Thyroid gland (tissue), 4 donors: ENCODE data around the gene PACS1. TPM values are rescaled to one million over a fixed set of nuclear protein-coding genes. Genes with fewer than 3 reads are reported as not detected.

Source experiments
- DNase-seq, 2 donors: peaks; one replicate each; pipeline ENCODE4 v3.0.0-alpha.2; 2019
- H3K27ac ChIP-seq, 3 donors: fragments of 200-600 bp; sonication (generic); 1 replicate in 2 of 3; 2 replicates in 1 of 3; pipeline ENCODE4 v1.5.1; 2016 to 2019; ENCODE audit warnings: mild to moderate bottlenecking in 1 of 3, moderate library complexity in 1 of 3
- H3K27me3 ChIP-seq: fragments of 200-600 bp; sonication (generic); one replicate; pipeline ENCODE4 v1.5.1; 2019
- H3K36me3 ChIP-seq, 2 donors: fragments of 200-600 bp; sonication (generic); one replicate each; pipeline ENCODE4 v1.5.1; 2016 to 2019
- H3K4me1 ChIP-seq, 2 donors: fragments of 200-600 bp; sonication (generic); one replicate each; pipeline ENCODE4 v1.5.1; 2017 to 2019
- H3K4me3 ChIP-seq, 3 donors: fragments of 200-600 bp; sonication (generic); replicated peaks in 1 of 3; 1 replicate in 2 of 3; 2 replicates in 1 of 3; pipeline ENCODE4 v1.5.1; 2016; ENCODE audit warnings: mild to moderate bottlenecking in 1 of 3
- H3K9me3 ChIP-seq: fragments of 200-600 bp; sonication (generic); one replicate; pipeline ENCODE4 v1.5.1; 2017
- POLR2A ChIP-seq, 2 donors: fragments of 450-650 bp; IDR thresholded peaks; one replicate each; pipeline ENCODE4 v1.6.1; 2017; ENCODE audit warnings: antibody characterized with exemption in 2 of 2, mild to moderate bottlenecking in 2 of 2, moderate library complexity in 1 of 2
- WGBS, 2 donors: methylation state at CpG; one replicate each; pipeline ENCODE4 v1.1.5; 2017; 5-methylcytosine and 5-hydroxymethylcytosine counted together
- intact Hi-C: fragments of 100-400 bp; cut with DNase I; formaldehyde crosslinking; loops from one replicate; pipeline ENCODE4 v1.15.1; 2023
- total RNA-seq, 4 donors: library from RNA; depleted of rRNA; stranded (reverse); fragments of >200 nt; gene quantifications; one replicate each; pipeline ENCODE4 v1.2.3, GENCODE V29; 2016
- TF ChIP-seq, protein P1 (sequence below), 6 experiments: fragments of 200-600 bp in 3 of 6; fragments of 450-650 bp in 3 of 6; sonication (generic) in 3 of 6; IDR thresholded peaks; one replicate each; pipeline ENCODE4 v1.5.1; 2016 to 2019; ENCODE audit warnings: antibody characterized with exemption in 6 of 6, mild to moderate bottlenecking in 2 of 6, inconsistent platforms in 1 of 6, moderate library complexity in 1 of 6

The PACS1 gene
- total RNA-seq, 4 donors from 2014 or later = 39.6 to 67.7 (median 59.7) TPM

DNA sequence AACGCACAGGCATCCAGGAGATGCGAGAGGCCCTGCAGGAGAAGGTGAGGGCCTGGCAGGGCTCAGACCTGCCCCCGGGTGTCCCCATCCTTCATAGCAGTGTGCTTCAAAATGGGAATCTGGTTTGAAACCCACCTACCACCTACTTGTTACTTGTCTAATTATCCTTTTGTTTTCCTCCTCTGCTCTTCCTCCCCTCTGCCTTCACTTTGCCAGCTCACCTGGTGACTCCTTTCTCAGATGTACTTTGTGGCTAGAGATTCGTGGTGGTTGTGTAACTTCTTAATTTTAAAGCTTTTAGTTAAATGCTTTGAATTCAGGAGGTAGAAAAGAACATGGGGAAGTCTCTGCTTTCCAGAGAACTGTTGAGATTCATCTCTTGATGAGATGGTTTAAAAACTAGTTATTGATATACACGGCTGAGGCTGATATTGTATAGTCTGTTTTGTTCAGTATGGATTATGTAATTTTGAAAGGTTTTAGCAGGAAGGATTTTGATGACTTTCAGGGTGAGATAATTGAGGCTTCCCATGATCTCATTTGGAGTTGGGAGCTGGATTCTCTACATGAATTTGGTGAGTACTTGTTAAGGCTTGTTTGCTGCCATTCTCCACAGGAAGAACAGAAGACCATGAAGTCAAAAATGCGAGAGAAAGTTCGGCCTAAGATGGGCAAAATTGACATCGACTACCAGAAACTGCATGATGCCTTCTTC lies 9.9 kb upstream of the PACS1 start:
- Histone ChIP-seq H3K4me1 (no peaks in the 10 kb centered on the region), H3K27ac (no peak overlapping the region), H3K4me3 (no peak overlapping the region), H3K36me3 (peaks cover 87 to 92% of the 10 kb centered on the region in 2 donors), H3K27me3 (no peaks in the 10 kb centered on the region), H3K9me3 (no peaks in the 10 kb centered on the region)
- intact Hi-C loops = no loop called here
- DNase-seq = no peak
- TF ChIP-seq, protein P1, sequence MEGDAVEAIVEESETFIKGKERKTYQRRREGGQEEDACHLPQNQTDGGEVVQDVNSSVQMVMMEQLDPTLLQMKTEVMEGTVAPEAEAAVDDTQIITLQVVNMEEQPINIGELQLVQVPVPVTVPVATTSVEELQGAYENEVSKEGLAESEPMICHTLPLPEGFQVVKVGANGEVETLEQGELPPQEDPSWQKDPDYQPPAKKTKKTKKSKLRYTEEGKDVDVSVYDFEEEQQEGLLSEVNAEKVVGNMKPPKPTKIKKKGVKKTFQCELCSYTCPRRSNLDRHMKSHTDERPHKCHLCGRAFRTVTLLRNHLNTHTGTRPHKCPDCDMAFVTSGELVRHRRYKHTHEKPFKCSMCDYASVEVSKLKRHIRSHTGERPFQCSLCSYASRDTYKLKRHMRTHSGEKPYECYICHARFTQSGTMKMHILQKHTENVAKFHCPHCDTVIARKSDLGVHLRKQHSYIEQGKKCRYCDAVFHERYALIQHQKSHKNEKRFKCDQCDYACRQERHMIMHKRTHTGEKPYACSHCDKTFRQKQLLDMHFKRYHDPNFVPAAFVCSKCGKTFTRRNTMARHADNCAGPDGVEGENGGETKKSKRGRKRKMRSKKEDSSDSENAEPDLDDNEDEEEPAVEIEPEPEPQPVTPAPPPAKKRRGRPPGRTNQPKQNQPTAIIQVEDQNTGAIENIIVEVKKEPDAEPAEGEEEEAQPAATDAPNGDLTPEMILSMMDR (IDR thresholded peaks at IDR 0.05) = no peak
- no peak for TF ChIP-seq POLR2A (IDR thresholded peaks at IDR 0.05)
- 81 to 82% methylated on average over 8 of the region's 8 CpGs for WGBS, 2 donors

- TF ChIP-seq, protein P1 (IDR thresholded peaks at IDR 0.05) = no peak
- no peak for TF ChIP-seq POLR2A (IDR thresholded peaks at IDR 0.05)
- Histone ChIP-seq H3K36me3 (peaks cover 89 to 90% of the 10 kb centered on the region in 2 donors), H3K27ac (no peak overlapping the region), H3K9me3 (no peaks in the 10 kb centered on the region), H3K4me3 (no peak overlapping the region), H3K27me3 (no peaks in the 10 kb centered on the region), H3K4me1 (no peaks in the 10 kb centered on the region)
- no peak for DNase-seq
- intact Hi-C loops = no loop called here
- 87 to 88% methylated on average over 6 of the region's 6 CpGs for WGBS, 2 donors
Measured at GRCh38 chr11:66061268-66061667, 8.8 kb upstream of the PACS1 start.

- Histone ChIP-seq H3K9me3 (no peaks in the 10 kb centered on the region), H3K27me3 (no peaks in the 10 kb centered on the region), H3K4me1 (no peaks in the 10 kb centered on the region), H3K36me3 (peaks cover 90 to 92% of the 10 kb centered on the region in 2 donors), H3K27ac (no peak overlapping the region), H3K4me3 (no peak overlapping the region)
- TF ChIP-seq POLR2A (IDR thresholded peaks at IDR 0.05) = no peak
- TF ChIP-seq, protein P1 (IDR thresholded peaks at IDR 0.05) = no peak
- no peak for DNase-seq
- intact Hi-C loops = no loop called here
- WGBS, 2 donors = 91 to 97% methylated on average over 2 of the region's 2 CpGs
Measured at GRCh38 chr11:66062408-66062807, 7.7 kb upstream of the PACS1 start.

DNA sequence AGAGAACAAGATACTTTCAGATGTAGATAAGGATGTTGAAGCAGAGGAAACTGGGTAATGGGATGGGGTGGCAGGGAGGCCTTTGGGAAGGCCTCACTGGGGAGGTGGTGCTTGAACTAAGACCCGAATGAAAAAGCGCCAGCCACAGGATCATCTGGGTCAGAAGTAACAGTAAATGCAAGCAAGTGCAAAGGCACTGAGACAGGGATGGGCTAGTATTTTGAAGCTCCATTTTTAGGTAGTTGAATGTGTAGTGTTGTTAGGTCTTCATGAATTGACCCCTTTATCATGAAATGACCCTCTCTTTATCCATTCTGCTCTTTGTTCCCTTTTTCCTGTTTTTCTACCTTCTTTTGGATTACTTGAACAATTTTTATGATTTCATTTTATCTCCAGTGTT lies 6.2 kb upstream of the PACS1 start:
- no peak overlapping the region for H3K27ac ChIP-seq
- no peak for DNase-seq
- no peaks in the 10 kb centered on the region for H3K27me3 ChIP-seq
- no peak overlapping the region for H3K4me3 ChIP-seq
- TF ChIP-seq POLR2A (IDR thresholded peaks at IDR 0.05) = no peak
- TF ChIP-seq, protein P1 (IDR thresholded peaks at IDR 0.05) = no peak
- peaks cover 88 to 90% of the 10 kb centered on the region in 2 donors for H3K36me3 ChIP-seq
- no peaks in the 10 kb centered on the region for H3K9me3 ChIP-seq
- 93 to 97% methylated on average over 2 of the region's 2 CpGs for WGBS, 2 donors
- H3K4me1 ChIP-seq = peaks cover 6 to 12% of the 10 kb centered on the region in 2 donors
- intact Hi-C loops = no loop called here

DNA sequence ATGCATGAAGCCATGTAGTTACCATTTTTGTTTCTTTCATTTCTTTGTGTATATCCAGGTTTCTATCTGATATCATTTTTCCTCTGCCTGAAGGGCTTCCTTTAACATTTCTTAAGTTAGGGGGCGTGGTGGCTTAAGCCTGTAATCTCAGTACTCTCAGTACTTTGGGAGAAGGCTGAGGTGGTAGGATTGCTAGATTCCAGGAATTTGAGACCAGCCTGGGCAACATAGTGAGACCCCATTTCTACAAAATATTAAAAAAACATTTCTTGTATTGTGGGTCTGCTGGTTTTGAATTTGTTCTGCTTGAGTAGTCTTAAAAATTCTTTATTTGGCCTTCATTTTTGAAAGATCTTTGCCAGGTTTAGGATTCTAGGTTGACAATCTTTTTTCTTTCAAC lies 5.5 kb upstream of the PACS1 start:
- intact Hi-C loops = no loop called here
- WGBS, 2 donors = 100% methylated on average over 1 of the region's 1 CpG
- Histone ChIP-seq H3K27me3 (no peaks in the 10 kb centered on the region), H3K4me1 (peaks cover 12 to 19% of the 10 kb centered on the region in 2 donors), H3K9me3 (no peaks in the 10 kb centered on the region), H3K4me3 (no peak overlapping the region), H3K27ac (no peak overlapping the region), H3K36me3 (peaks cover 82 to 85% of the 10 kb centered on the region in 2 donors)
- no peak for DNase-seq
- TF ChIP-seq, protein P1 (IDR thresholded peaks at IDR 0.05) = no peak
- TF ChIP-seq POLR2A (IDR thresholded peaks at IDR 0.05) = no peak
